IMR-90 (cell line): ENCODE measurements around the gene ZNF575.

Experiments
- BHLHE40 ChIP-seq: fragments of 150-350 bp; IDR thresholded peaks from 2 replicates; pipeline ENCODE4 v1.6.1; 2016; ENCODE audit warnings: mild to moderate bottlenecking, low read depth, low read length
- FOS ChIP-seq: fragments of 150-350 bp; IDR thresholded peaks from 2 replicates; pipeline ENCODE4 v1.6.1; 2016; ENCODE audit warnings: low read depth, low read length
- POLR2A ChIP-seq: IDR thresholded peaks from 2 replicates; pipeline ENCODE4 v1.6.1; 2012; ENCODE audit warnings: mild to moderate bottlenecking, low read depth, low read length
- RCOR1 ChIP-seq: IDR thresholded peaks from 2 replicates; pipeline ENCODE4 v1.6.1; 2012; ENCODE audit warnings: mild to moderate bottlenecking, low read length, improper control_type of control experiment; ENCODE audit not compliant: insufficient replicate concordance
- TF ChIP-seq, protein P1 (sequence below): conservative IDR thresholded peaks from 2 replicates; pipeline ENCODE4 v1.5.1; 2012; ENCODE audit warnings: mild to moderate bottlenecking, low read depth, low read length, improper control_type of control experiment

DNA sequence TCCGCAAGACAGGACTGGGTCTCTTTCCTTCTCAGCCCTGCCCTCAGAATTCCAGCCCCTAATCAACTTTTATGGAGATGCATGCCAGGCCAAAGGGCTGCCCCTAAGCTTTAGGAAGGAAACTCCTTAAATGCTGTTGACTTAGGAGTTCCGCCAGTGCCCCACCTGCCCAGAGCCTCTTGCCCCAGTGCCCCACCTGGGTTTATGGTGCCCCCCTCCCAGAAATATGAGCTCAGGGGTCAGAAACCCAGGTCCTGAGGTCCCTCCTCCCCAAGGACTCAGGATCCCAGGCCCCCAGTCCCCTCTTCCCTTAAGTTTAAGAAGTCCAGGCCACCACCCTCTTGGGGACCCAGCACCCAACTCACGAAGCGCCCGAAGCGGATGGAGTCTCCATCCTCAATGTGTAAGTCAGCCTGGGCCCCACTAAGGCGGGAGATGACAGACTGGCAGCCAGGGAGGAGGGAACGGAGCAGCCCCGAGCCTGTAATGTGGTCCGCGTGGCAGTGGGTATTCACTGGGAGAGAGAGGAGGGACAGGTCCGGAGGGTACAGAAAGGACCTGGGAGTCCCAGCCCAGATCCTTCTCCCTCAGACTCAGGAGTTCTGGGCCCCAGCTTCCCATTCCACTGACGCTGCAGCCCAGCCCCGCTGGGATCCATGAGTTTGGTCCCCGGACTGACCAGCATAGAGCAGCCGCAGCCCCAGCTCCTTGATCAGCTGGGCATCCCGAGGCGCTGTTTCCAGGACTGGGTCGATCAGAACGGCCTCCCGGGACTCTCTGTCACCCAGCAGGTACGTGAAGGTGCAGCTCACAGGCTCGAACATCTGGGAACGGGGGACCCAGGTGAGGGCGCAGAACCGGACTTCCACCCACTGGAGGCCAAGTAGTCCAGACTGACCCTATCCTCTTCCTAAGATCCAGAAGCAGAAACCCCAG, 6.9 kb upstream of the ZNF575 start:
- TF ChIP-seq, protein P1, sequence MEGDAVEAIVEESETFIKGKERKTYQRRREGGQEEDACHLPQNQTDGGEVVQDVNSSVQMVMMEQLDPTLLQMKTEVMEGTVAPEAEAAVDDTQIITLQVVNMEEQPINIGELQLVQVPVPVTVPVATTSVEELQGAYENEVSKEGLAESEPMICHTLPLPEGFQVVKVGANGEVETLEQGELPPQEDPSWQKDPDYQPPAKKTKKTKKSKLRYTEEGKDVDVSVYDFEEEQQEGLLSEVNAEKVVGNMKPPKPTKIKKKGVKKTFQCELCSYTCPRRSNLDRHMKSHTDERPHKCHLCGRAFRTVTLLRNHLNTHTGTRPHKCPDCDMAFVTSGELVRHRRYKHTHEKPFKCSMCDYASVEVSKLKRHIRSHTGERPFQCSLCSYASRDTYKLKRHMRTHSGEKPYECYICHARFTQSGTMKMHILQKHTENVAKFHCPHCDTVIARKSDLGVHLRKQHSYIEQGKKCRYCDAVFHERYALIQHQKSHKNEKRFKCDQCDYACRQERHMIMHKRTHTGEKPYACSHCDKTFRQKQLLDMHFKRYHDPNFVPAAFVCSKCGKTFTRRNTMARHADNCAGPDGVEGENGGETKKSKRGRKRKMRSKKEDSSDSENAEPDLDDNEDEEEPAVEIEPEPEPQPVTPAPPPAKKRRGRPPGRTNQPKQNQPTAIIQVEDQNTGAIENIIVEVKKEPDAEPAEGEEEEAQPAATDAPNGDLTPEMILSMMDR: no peak
- TF ChIP-seq POLR2A: no peak
- TF ChIP-seq FOS: no peak
- no peak for TF ChIP-seq BHLHE40
- no peak for TF ChIP-seq RCOR1
